BJ (cell line): ENCODE results near the gene NUMA1. TPM values are rescaled to one million over a fixed set of nuclear protein-coding genes. Genes with fewer than 3 reads are reported as not detected.

ENCODE experiments used
- CTCF ChIA-PET: fragments of 350-600 bp; formaldehyde crosslinking; extraction: SDS; loops from one replicate; lab custom pipeline; 2021; ENCODE audit warnings: antibody characterized with exemption, inconsistent platforms; lab: Yijun Ruan, JAX
- POLR2A ChIA-PET: fragments of 300-600 bp; sonication (Branson Sonifier 250); formaldehyde crosslinking; extraction: SDS; loops from one replicate; lab custom pipeline; 2021; ENCODE audit warnings: antibody characterized with exemption; lab: Charles Lee
- DNase-seq: peaks from one replicate; pipeline ENCODE4 v3.0.0-alpha.2; 2011; ENCODE audit warnings: low read depth
- H3K27me3 ChIP-seq: 2 replicates; pipeline ENCODE4 v1.6.0; 2011; ENCODE audit warnings: low read length; ENCODE audit not compliant: control insufficient read depth, insufficient read depth
- H3K36me3 ChIP-seq: 2 replicates; pipeline ENCODE4 v1.5.1; 2011; ENCODE audit warnings: low read length; ENCODE audit not compliant: control insufficient read depth, insufficient read depth
- H3K4me3 ChIP-seq: 2 replicates; pipeline ENCODE4 v1.5.1; 2011; ENCODE audit warnings: low read depth, mild to moderate bottlenecking, control low read depth, low read length
- polyA plus RNA-seq: library from polyadenylated mRNA; depleted of rRNA; stranded (reverse); fragments of >200 nt; gene quantifications from 2 replicates; pipeline ENCODE4 v1.2.3, GENCODE V29; 2011
- TF ChIP-seq, protein P1 (sequence below): IDR thresholded peaks from 2 replicates; pipeline ENCODE4 v1.5.1; 2011; ENCODE audit warnings: low read depth, mild to moderate bottlenecking, control low read depth, inconsistent platforms, low read length, moderate library complexity; ENCODE audit not compliant: insufficient read depth

NUMA1 gene
- polyA plus RNA-seq, 1 experiment, result 120 TPM

DNA sequence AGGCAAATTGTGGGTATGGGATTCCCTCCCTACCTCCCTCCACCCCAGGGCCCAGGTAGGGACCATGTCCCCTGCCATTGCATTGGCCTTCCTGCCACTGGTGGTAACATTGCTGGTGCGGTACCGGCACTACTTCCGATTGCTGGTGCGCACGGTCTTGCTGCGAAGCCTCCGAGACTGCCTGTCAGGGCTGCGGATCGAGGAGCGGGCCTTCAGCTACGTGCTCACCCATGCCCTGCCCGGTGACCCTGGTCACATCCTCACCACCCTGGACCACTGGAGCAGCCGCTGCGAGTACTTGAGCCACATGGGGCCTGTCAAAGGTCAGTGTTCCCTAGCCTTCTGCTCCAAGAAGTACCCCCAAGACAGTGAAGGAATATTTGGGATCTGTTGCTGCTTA lies 25.5 kb upstream of the NUMA1 start, which contains the start of gene TOMT:
TOMT (plus strand) TSS at position 37 of the 400 bp plus-strand sequence; CDS start at position 65, 28 bp downstream.
- no peak for DNase-seq
- H3K4me3 ChIP-seq, result no peak within 1 kb of the TSS
- H3K27me3 ChIP-seq, result no peaks in the 10 kb centered on the region
- H3K36me3 ChIP-seq, result peaks cover 12% of the 10 kb centered on the region
- CTCF ChIA-PET, result interaction anchor here (1.4 kb wide), 1 partner anchor 132 kb away, joined by 3 read pairs; no protein-coding TSS in a partner anchor
- POLR2A ChIA-PET, result no interaction called here
- TF ChIP-seq, protein P1, sequence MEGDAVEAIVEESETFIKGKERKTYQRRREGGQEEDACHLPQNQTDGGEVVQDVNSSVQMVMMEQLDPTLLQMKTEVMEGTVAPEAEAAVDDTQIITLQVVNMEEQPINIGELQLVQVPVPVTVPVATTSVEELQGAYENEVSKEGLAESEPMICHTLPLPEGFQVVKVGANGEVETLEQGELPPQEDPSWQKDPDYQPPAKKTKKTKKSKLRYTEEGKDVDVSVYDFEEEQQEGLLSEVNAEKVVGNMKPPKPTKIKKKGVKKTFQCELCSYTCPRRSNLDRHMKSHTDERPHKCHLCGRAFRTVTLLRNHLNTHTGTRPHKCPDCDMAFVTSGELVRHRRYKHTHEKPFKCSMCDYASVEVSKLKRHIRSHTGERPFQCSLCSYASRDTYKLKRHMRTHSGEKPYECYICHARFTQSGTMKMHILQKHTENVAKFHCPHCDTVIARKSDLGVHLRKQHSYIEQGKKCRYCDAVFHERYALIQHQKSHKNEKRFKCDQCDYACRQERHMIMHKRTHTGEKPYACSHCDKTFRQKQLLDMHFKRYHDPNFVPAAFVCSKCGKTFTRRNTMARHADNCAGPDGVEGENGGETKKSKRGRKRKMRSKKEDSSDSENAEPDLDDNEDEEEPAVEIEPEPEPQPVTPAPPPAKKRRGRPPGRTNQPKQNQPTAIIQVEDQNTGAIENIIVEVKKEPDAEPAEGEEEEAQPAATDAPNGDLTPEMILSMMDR, result no peak

DNA sequence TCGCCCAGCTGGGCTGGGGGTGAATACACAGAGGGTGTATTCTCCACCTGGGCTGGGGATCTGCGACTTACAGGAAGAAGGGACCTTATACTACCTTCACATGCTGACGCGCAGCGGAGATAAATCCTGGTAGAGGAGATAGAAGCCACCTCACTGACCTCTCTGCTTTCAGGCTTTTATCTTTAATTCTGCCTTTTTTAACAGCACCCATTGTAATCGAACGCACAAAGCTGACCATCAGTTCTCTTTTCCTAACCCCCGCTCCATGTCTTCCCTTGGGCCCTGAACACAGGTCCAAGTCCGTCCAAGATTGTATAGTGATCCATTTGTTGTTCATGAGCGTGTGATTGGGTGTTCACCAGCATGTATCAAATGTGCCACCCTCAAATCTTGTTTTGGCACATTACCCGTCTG lies 23.4 kb upstream of the NUMA1 start:
- no peak for DNase-seq
- ChIA-PET CTCF (interaction anchor here (2.7 kb wide), 1 partner anchor 40 kb away, joined by 9 read pairs; no protein-coding TSS in a partner anchor), POLR2A (no interaction called here)
- TF ChIP-seq, protein P1, result no peak
- peak overlapping the region; percentile 28 for H3K4me3 ChIP-seq
- H3K27me3 ChIP-seq, result no peaks in the 10 kb centered on the region
- H3K36me3 ChIP-seq, result peaks cover 5% of the 10 kb centered on the region

DNA sequence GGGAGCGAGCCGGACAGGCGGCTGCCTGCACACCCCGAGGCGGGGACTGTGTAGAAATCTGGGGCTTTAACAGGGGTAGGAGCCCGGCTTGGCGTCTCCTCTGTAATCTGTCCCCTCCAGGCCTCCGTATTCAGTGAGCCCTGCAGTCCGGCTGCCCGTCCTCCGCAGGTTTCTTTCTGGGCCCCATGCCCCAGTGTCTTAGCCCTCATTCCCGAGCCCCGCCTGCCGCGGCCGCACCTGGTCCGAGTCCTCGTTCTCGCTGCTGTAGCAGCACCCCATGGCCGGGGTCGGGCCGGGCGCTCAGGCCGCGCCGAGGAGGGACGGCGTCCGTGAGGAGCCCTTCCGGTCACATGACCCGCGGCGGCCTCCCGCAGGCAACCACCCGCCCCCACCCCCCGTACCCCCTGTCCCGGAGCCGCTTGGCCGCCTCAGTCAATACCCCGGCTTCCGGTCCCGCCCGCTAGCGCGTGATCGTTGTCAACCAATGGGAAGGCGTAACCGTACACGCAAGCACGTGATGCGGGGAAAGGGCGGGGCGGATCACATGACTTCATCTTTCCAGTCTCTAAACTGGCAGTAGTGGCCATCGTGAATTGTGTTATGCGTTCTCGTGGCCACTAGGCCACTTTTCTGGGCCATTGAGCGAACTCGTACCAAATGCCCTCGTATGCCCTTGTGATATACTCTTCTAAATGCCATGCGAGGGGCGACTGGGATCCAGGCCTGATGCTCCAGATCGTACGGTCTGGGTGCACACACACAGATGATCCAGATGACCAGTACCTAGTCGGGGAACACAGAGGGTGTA lies 22.8 kb upstream of the NUMA1 start, which contains the start of gene LAMTOR1:
LAMTOR1 (minus strand) TSS at position 352 of the 808 bp plus-strand sequence; CDS start at position 279, 73 bp downstream.
- DNase-seq, result peak; percentile 92
- TF ChIP-seq, protein P1, result peak; percentile 52
- Histone ChIP-seq H3K27me3 (no peaks in the 10 kb centered on the region), H3K4me3 (peak within 1 kb of the TSS; percentile 65), H3K36me3 (peaks cover 8% of the 10 kb centered on the region)
- ChIA-PET POLR2A (no interaction called here), CTCF (interaction anchor here (1.6 to 6.4 kb wide), 4 partner anchors 12 to 80 kb away, joined by 5 to 49 read pairs (median 26); no protein-coding TSS in a partner anchor)

DNA sequence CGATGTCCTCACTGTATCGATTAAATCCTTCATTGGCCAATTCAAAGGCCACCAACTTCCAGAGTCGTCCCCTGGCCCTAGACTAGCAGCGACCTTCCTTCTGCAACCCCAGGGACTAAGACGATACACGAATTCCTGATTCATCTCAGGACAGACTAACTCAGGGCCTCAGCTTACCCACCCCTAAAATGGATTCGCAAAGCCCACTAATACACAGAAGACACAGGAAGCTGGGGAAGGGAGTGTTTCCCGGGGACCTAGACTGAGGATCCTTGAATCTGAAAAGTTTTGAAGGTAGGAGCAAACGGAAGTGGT lies 22.2 kb upstream of the NUMA1 start:
- Histone ChIP-seq H3K36me3 (peaks cover 12% of the 10 kb centered on the region), H3K4me3 (peak overlapping the region; percentile 65), H3K27me3 (no peaks in the 10 kb centered on the region)
- ChIA-PET CTCF (interaction anchor here (1.6 to 6.4 kb wide), 4 partner anchors 11 to 81 kb away, joined by 5 to 49 read pairs (median 26); no protein-coding TSS in a partner anchor), POLR2A (no interaction called here)
- TF ChIP-seq, protein P1, result no peak
- DNase-seq, result no peak

DNA sequence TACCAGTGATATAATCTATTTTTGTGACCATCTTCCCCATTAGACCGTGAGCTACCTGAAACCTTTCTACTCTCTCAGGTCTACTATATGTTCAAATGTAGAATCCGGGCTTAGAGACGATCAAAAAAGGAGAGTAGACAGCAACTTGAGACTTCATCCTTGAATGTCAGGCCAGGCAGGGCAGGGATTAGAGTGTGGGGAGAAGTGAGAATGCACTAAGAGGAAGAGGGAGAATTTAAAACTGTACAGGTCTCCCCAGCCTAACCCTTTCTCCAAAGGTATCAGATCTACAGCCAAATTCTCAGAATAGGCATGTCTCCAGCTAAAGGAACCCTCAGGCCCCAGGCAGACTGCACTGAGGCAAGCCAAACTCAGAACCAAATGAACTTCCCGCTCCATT lies 21.8 kb upstream of the NUMA1 start:
- DNase-seq, result no peak
- ChIA-PET CTCF (interaction anchor here (1.5 to 6.4 kb wide), 5 partner anchors 11 to 136 kb away, joined by 4 to 49 read pairs (median 9); no protein-coding TSS in a partner anchor), POLR2A (no interaction called here)
- Histone ChIP-seq H3K36me3 (peaks cover 15% of the 10 kb centered on the region), H3K4me3 (peak overlapping the region; percentile 65), H3K27me3 (no peaks in the 10 kb centered on the region)
- TF ChIP-seq, protein P1, result no peak
